GM12892 (cell line): ENCODE data around the gene DNAJB11.

Experiments
- POLR2A ChIP-seq: IDR thresholded peaks from 2 replicates; pipeline ENCODE4 v1.6.1; 2011; ENCODE audit warnings: low read depth, low read length, control low read depth
- TAF1 ChIP-seq: IDR thresholded peaks from 2 replicates; pipeline ENCODE4 v1.6.1; 2011; ENCODE audit warnings: low read depth, mild to moderate bottlenecking, control low read depth, low read length, borderline replicate concordance

DNA sequence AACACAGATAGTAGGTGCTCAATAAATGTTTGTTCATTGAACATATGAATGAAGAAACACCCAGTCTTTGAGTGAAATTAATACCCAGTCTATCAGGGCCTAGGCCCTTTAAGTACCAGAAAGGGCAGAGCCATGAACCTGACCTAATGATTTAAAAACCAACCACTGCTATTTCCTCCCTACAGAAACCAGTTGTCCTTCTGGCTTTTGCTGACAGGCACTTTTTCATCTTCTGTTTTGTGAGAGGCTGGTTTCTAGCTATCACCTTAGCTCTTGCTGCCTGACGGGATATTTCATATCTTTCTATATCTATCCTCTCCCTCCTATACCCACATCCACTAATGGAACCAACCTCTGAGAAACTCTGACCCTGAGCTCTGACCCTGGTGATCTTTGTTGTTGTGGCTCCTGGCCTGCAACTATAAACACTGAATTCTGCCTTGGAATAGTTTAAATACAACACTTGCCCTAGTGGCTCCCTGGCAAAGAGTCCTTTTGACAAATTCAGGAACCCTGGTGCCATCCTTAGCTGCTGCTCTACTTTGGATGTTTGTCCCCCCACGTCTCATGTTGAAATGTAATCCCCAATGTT is 38.2 kb downstream of the DNAJB11 start:
- TF ChIP-seq POLR2A (no peak), TAF1 (no peak)
